Breast epithelium (tissue), 3 donors: ENCODE measurements around the gene FAM184B.

Experiments
- POLR2AphosphoS5 ChIP-seq, 3 donors: sonication (generic); formaldehyde crosslinking; IDR thresholded peaks; one replicate each; pipeline ENCODE4 v1.6.1; 2017; ENCODE audit warnings: antibody characterized with exemption in 3 of 3
- TF ChIP-seq, protein P1 (sequence below), 3 donors: fragments of 450-650 bp; IDR thresholded peaks; one replicate each; pipeline ENCODE4 v1.5.1; 2016 to 2017; ENCODE audit warnings: antibody characterized with exemption in 3 of 3, mild to moderate bottlenecking in 3 of 3, moderate library complexity in 3 of 3

DNA sequence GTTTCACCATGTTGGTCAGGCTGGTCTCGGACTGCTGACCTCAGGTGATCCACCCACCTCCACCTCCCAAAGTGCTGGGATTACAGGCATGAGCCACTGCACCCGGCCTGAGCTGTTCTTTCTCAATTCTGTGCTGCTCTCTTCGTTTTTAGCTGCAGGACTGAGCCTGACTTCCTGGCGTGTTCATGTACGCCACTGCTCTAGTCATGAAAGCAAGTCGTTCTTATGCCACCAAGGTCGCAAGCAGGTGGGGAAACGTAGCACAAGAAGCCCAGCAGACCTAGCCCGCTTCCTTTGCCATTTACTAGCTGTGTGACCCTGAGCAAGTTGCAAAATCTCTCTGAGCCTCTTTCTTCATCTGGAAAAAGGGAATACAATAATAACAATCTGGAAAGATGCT lies 123.6 kb downstream of the FAM184B start:
- TF ChIP-seq, protein P1, sequence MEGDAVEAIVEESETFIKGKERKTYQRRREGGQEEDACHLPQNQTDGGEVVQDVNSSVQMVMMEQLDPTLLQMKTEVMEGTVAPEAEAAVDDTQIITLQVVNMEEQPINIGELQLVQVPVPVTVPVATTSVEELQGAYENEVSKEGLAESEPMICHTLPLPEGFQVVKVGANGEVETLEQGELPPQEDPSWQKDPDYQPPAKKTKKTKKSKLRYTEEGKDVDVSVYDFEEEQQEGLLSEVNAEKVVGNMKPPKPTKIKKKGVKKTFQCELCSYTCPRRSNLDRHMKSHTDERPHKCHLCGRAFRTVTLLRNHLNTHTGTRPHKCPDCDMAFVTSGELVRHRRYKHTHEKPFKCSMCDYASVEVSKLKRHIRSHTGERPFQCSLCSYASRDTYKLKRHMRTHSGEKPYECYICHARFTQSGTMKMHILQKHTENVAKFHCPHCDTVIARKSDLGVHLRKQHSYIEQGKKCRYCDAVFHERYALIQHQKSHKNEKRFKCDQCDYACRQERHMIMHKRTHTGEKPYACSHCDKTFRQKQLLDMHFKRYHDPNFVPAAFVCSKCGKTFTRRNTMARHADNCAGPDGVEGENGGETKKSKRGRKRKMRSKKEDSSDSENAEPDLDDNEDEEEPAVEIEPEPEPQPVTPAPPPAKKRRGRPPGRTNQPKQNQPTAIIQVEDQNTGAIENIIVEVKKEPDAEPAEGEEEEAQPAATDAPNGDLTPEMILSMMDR (IDR thresholded peaks at IDR 0.05) = no peak
- TF ChIP-seq POLR2AphosphoS5 (IDR thresholded peaks at IDR 0.05) = no peak
